GM23248 (cell line): Measurements from ENCODE around the gene INPP4A. TPM values are rescaled to one million over a fixed set of nuclear protein-coding genes. Genes with fewer than 3 reads are reported as not detected.

ENCODE experiments used
- DNase-seq: peaks from one replicate; pipeline ENCODE4 v3.0.0-alpha.2; 2015
- H2AFZ ChIP-seq: fragments of 200-600 bp; sonication (generic); 2 replicates; pipeline ENCODE4 v1.6.1; 2016; ENCODE audit warnings: antibody characterized with exemption
- H3F3A ChIP-seq: fragments of 200-600 bp; sonication (generic); 2 replicates; pipeline ENCODE4 v1.6.1; 2016; ENCODE audit warnings: mild to moderate bottlenecking, antibody characterized with exemption, mixed run types; ENCODE audit not compliant: insufficient read depth
- H3K27ac ChIP-seq: fragments of 200-600 bp; sonication (generic); 2 replicates; pipeline ENCODE4 v1.5.1; 2016; ENCODE audit warnings: mild to moderate bottlenecking
- H3K27me3 ChIP-seq: fragments of 200-600 bp; sonication (generic); replicated peaks from 2 replicates; pipeline ENCODE4 v1.6.1; 2016; ENCODE audit warnings: mild to moderate bottlenecking; ENCODE audit not compliant: insufficient read depth
- H3K36me3 ChIP-seq: fragments of 200-600 bp; sonication (generic); 2 replicates; pipeline ENCODE4 v1.6.1; 2016; ENCODE audit warnings: low read depth, mild to moderate bottlenecking
- H3K4me1 ChIP-seq: fragments of 200-600 bp; sonication (generic); 2 replicates; pipeline ENCODE4 v1.6.1; 2016; ENCODE audit warnings: mild to moderate bottlenecking; ENCODE audit not compliant: insufficient read depth
- H3K4me2 ChIP-seq: fragments of 200-600 bp; sonication (generic); one replicate; pipeline ENCODE4 v1.6.1; 2016; ENCODE audit warnings: mild to moderate bottlenecking; ENCODE audit not compliant: unreplicated experiment
- H3K4me3 ChIP-seq: fragments of 200-600 bp; sonication (generic); 2 replicates; pipeline ENCODE4 v1.5.1; 2016; ENCODE audit warnings: mild to moderate bottlenecking
- H3K79me2 ChIP-seq: fragments of 200-600 bp; sonication (generic); 2 replicates; pipeline ENCODE4 v1.6.1; 2016; ENCODE audit warnings: mild to moderate bottlenecking; ENCODE audit not compliant: insufficient read depth
- H3K9ac ChIP-seq: fragments of 200-600 bp; sonication (generic); 2 replicates; pipeline ENCODE4 v1.6.1; 2016; ENCODE audit warnings: mild to moderate bottlenecking
- H3K9me2 ChIP-seq: fragments of 200-600 bp; sonication (generic); 2 replicates; pipeline ENCODE4 v1.6.1; 2016; ENCODE audit warnings: mixed run types, mild to moderate bottlenecking, moderate library complexity; ENCODE audit not compliant: insufficient read depth
- H3K9me3 ChIP-seq: fragments of 200-600 bp; sonication (generic); one replicate; pipeline ENCODE4 v1.6.1; 2017; ENCODE audit warnings: low read depth
- H4K20me1 ChIP-seq: fragments of 200-600 bp; sonication (generic); 2 replicates; pipeline ENCODE4 v1.6.0; 2016; ENCODE audit not compliant: insufficient read depth
- EZH2 ChIP-seq: fragments of 200-600 bp; sonication (generic); IDR thresholded peaks from 2 replicates; pipeline ENCODE4 v1.6.1; 2018; ENCODE audit warnings: antibody characterized with exemption, mild to moderate bottlenecking; ENCODE audit not compliant: insufficient read depth, poor library complexity, severe bottlenecking
- EZH2phosphoT487 ChIP-seq: fragments of 200-600 bp; sonication (generic); IDR thresholded peaks from 2 replicates; pipeline ENCODE4 v1.6.1; 2018; ENCODE audit warnings: antibody characterized with exemption, moderate library complexity, mild to moderate bottlenecking, low read depth; ENCODE audit not compliant: insufficient read depth
- WGBS, 2 experiments: methylation state at CpG; one replicate each; pipeline ENCODE4 v1.1.6; 2015 to 2017; ENCODE audit warnings: low lambda C conversion rate in 2 of 2, low coverage in 1 of 2; ENCODE audit errors: missing lambda C conversion rate in 2 of 2; 5-methylcytosine and 5-hydroxymethylcytosine counted together
- in situ Hi-C: fragments of 300-500 bp; cut with MboI; formaldehyde crosslinking; loops from 2 replicates; pipeline ENCODE4 v1.15.0; 2020
- polyA plus RNA-seq: library from polyadenylated mRNA; unstranded; fragments of >200 nt; fragmentation: Nextera tagmentation; extraction: Ambion mirVana; gene quantifications from 2 replicates; pipeline ENCODE4 v1.2.1, GENCODE V29; 2016
- total RNA-seq: library from RNA; depleted of rRNA; stranded (reverse); fragments of >200 nt; shearing (Covaris generic); gene quantifications from 2 replicates; pipeline ENCODE4 v1.2.3, GENCODE V29; 2014

INPP4A gene
- total and polyA plus RNA-seq, 2 experiments from 2014 or later = 9.5 to 16.0 TPM

GRCh38 chr2:98565286-98565860, 120.7 kb downstream of the INPP4A start:
- Histone ChIP-seq H3K4me2 (no peak overlapping the region), H3K9me3 (no peaks in the 10 kb centered on the region), H4K20me1 (no peaks in the 10 kb centered on the region), H2AFZ (no peak overlapping the region), H3K9me2 (no peaks in the 10 kb centered on the region), H3F3A (no peaks in the 10 kb centered on the region; the same call in none of the 2 replicates), H3K4me3 (no peak overlapping the region), H3K36me3 (no peaks in the 10 kb centered on the region; the same call in 1 of the 2 replicates), H3K79me2 (no peaks in the 10 kb centered on the region), H3K4me1 (peaks cover 9% of the 10 kb centered on the region; the same call in 1 of the 2 replicates), H3K27ac (no peak overlapping the region), H3K9ac (no peak overlapping the region), H3K27me3 (no peaks in the 10 kb centered on the region)
- DNase-seq = no peak
- 93 to 94% methylated on average over 9 of the region's 9 CpGs for WGBS, 2 experiments
- in situ Hi-C loops = no loop called here
- TF ChIP-seq EZH2 (no peak), EZH2phosphoT487 (no peak)

- H3K4me2 ChIP-seq = no peak overlapping the region
- in situ Hi-C loops = no loop called here
- H3K36me3 ChIP-seq = no peaks in the 10 kb centered on the region; the same call in 1 of the 2 replicates
- no peaks in the 10 kb centered on the region for H3K79me2 ChIP-seq
- no peak overlapping the region for H3K9ac ChIP-seq
- H3K27ac ChIP-seq = no peak overlapping the region
- TF ChIP-seq EZH2 (no peak), EZH2phosphoT487 (no peak)
- H3K4me1 ChIP-seq = peaks cover 9% of the 10 kb centered on the region; the same call in 1 of the 2 replicates
- no peak overlapping the region for H2AFZ ChIP-seq
- H3K27me3 ChIP-seq = no peaks in the 10 kb centered on the region
- no peak for DNase-seq
- H3F3A ChIP-seq = no peaks in the 10 kb centered on the region; the same call in 1 of the 2 replicates
- H3K9me3 ChIP-seq = no peaks in the 10 kb centered on the region
- WGBS, 2 experiments = 90 to 91% methylated on average over 19 of the region's 19 CpGs
- no peaks in the 10 kb centered on the region for H3K9me2 ChIP-seq
- no peaks in the 10 kb centered on the region for H4K20me1 ChIP-seq
- no peak overlapping the region for H3K4me3 ChIP-seq
Measured at GRCh38 chr2:98565941-98566340, 121.3 kb downstream of the INPP4A start.

DNA sequence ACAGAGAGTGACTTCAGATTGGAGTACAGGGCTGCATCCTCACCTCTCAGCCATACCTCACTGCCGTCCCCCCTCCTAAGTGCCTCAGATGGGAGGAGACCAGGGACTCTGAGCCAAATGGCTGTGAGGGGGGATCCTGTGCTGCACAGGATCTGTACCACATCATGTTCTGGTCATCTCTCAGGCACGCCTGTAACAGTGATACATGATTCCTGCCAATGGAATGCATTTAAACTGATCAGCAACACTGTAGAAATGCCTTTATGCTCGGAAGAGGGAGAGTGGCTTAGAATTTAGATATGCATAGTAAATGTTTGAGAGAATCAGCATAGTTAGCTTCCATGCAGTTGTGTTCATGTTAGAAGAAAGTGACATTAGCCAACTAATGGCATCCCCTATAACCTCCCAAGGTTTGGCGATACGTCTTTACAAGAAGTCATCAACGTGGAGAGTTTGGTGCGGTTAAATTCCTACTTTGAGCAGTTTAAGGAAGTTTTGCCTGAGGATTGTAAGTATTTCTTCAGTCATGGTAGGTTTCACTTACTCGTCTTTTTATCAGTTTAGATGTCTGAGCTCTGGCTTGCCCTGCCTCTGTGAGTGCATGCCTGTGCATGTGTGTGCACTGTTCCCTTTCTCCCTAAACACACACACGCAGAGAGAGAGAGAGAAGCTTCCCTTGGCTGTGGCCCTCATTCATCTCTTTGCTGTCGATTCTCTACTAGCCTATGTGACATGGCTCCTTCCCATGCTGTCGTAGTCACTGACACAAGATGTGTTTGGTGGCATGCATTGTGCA, 123.7 kb downstream of the INPP4A start:
- no peak overlapping the region for H2AFZ ChIP-seq
- H3K36me3 ChIP-seq = no peaks in the 10 kb centered on the region; the same call in 1 of the 2 replicates

GRCh38 chr2:98569197-98569793, 124.6 kb downstream of the INPP4A start:
- Histone ChIP-seq H3K9ac (no peak overlapping the region), H3K9me2 (no peaks in the 10 kb centered on the region), H3K4me1 (peaks cover 9% of the 10 kb centered on the region; the same call in 1 of the 2 replicates), H3K36me3 (no peaks in the 10 kb centered on the region; the same call in 1 of the 2 replicates), H3K4me3 (no peak overlapping the region), H3K4me2 (no peak overlapping the region), H2AFZ (no peak overlapping the region), H3K9me3 (no peaks in the 10 kb centered on the region), H3K27ac (no peak overlapping the region), H3K79me2 (no peaks in the 10 kb centered on the region), H3K27me3 (no peaks in the 10 kb centered on the region), H3F3A (no peaks in the 10 kb centered on the region; the same call in 1 of the 2 replicates), H4K20me1 (no peaks in the 10 kb centered on the region)
- DNase-seq = peak; percentile 27
- in situ Hi-C loops = no loop called here
- WGBS, 2 experiments = 67% methylated on average over 19 of the region's 19 CpGs
- TF ChIP-seq EZH2phosphoT487 = no peak

More for the DNA sequence above, 123.7 kb downstream of the INPP4A start:
- no peak overlapping the region for H3K27ac ChIP-seq
- TF ChIP-seq EZH2 (no peak), EZH2phosphoT487 (no peak)
- in situ Hi-C loops = no loop called here
- H3K4me2 ChIP-seq = no peak overlapping the region
- no peaks in the 10 kb centered on the region for H3K9me3 ChIP-seq
- peak; percentile 75 for DNase-seq
- H3K79me2 ChIP-seq = no peaks in the 10 kb centered on the region
- H3K9me2 ChIP-seq = no peaks in the 10 kb centered on the region
- H3K9ac ChIP-seq = no peak overlapping the region
- no peaks in the 10 kb centered on the region for H3K27me3 ChIP-seq
- H4K20me1 ChIP-seq = no peaks in the 10 kb centered on the region
- no peak overlapping the region for H3K4me3 ChIP-seq
- 82 to 83% methylated on average over 11 of the region's 11 CpGs for WGBS, 2 experiments
- H3F3A ChIP-seq = no peaks in the 10 kb centered on the region; the same call in 1 of the 2 replicates
- H3K4me1 ChIP-seq = peaks cover 9% of the 10 kb centered on the region; the same call in 1 of the 2 replicates
